ENCODE results near the gene TMEM45A. TPM values are rescaled to one million over a fixed set of nuclear protein-coding genes. Genes with fewer than 3 reads are reported as not detected.

The TMEM45A gene
- total and polyA plus RNA-seq, 2 donors (not counting 1 experiment from before 2014, with no cell fraction given): 26.4 to 71.4 TPM

DNA sequence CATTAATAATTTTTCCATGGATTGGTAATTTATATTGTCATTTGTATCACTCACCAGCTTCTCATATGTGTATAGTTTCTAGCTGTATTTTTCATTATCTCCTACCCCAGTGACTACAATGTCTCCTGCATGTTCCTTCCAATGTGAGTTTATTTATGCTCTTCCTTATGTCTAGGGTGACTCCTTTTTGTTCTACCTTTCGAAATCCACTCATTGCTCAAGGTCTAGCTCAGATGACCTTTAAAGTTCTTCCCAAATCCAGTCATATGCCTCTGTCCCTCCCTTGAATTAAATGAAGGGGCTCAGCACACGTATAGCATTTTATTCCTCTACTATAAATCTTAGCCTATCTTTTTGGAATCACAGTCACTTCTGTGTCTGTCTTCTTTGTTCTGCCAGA, 53.0 kb downstream of the TMEM45A start:
- Histone ChIP-seq H3K79me2 (ENCODE audit: control insufficient read depth, insufficient read depth, low read length) (no peaks in the 10 kb centered on the region), H3K9ac (ENCODE audit: insufficient read depth, low read length) (no peak overlapping the region), H3K9me3 (ENCODE audit: control insufficient read depth, insufficient read depth, low read depth, low read length) (no peaks in the 10 kb centered on the region), H2AFZ (ENCODE audit: low read length) (no peak overlapping the region), H3K4me3 (replicated peaks in 1 of 4; ENCODE audit: control extremely low read depth in 1 of 4, insufficient read depth in 1 of 4, low read depth in 3 of 4, low read length in 4 of 4) (no peak overlapping the region), H4K20me1 (ENCODE audit: control insufficient read depth, extremely low read depth, insufficient read depth, low read length) (no peaks in the 10 kb centered on the region), H3K27ac (ENCODE audit: insufficient read depth, low read length) (no peak overlapping the region), H3K4me2 (ENCODE audit: extremely low read depth, insufficient read depth, low read length) (no peak overlapping the region), H3K36me3 (ENCODE audit: control insufficient read depth, insufficient read depth, low read length) (no peaks in the 10 kb centered on the region), H3K4me1 (ENCODE audit: control insufficient read depth, extremely low read depth, insufficient read depth, low read length) (no peaks in the 10 kb centered on the region), H3K27me3 (ENCODE audit: control insufficient read depth, insufficient read depth, low read length) (no peaks in the 10 kb centered on the region)
- DNase-seq (ENCODE audit: low read depth in 2 of 2): no peak
- no peak for TF ChIP-seq EZH2 (IDR thresholded peaks at IDR 0.05; ENCODE audit: low read length, missing control alignments)
- TF ChIP-seq, protein P1, sequence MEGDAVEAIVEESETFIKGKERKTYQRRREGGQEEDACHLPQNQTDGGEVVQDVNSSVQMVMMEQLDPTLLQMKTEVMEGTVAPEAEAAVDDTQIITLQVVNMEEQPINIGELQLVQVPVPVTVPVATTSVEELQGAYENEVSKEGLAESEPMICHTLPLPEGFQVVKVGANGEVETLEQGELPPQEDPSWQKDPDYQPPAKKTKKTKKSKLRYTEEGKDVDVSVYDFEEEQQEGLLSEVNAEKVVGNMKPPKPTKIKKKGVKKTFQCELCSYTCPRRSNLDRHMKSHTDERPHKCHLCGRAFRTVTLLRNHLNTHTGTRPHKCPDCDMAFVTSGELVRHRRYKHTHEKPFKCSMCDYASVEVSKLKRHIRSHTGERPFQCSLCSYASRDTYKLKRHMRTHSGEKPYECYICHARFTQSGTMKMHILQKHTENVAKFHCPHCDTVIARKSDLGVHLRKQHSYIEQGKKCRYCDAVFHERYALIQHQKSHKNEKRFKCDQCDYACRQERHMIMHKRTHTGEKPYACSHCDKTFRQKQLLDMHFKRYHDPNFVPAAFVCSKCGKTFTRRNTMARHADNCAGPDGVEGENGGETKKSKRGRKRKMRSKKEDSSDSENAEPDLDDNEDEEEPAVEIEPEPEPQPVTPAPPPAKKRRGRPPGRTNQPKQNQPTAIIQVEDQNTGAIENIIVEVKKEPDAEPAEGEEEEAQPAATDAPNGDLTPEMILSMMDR (conservative IDR thresholded peaks at IDR 0.05 in 1 of 2, IDR thresholded peaks at IDR 0.05 in 1 of 2; ENCODE audit: low read depth in 1 of 2, low read length in 2 of 2): no peak

GRCh38 chr3:100546020-100546744, 53.8 kb downstream of the TMEM45A start:
- Histone ChIP-seq H3K9me3 (ENCODE audit: control insufficient read depth, insufficient read depth, low read depth, low read length) (no peaks in the 10 kb centered on the region), H3K36me3 (ENCODE audit: control insufficient read depth, insufficient read depth, low read length) (no peaks in the 10 kb centered on the region), H3K27me3 (ENCODE audit: control insufficient read depth, insufficient read depth, low read length) (no peaks in the 10 kb centered on the region), H3K4me1 (ENCODE audit: control insufficient read depth, extremely low read depth, insufficient read depth, low read length) (peaks cover 3% of the 10 kb centered on the region), H3K9ac (ENCODE audit: insufficient read depth, low read length) (no peak overlapping the region), H2AFZ (ENCODE audit: low read length) (no peak overlapping the region), H3K27ac (ENCODE audit: insufficient read depth, low read length) (no peak overlapping the region), H3K79me2 (ENCODE audit: control insufficient read depth, insufficient read depth, low read length) (no peaks in the 10 kb centered on the region), H3K4me2 (ENCODE audit: extremely low read depth, insufficient read depth, low read length) (no peak overlapping the region), H4K20me1 (ENCODE audit: control insufficient read depth, extremely low read depth, insufficient read depth, low read length) (no peaks in the 10 kb centered on the region), H3K4me3 (replicated peaks in 1 of 4; ENCODE audit: control extremely low read depth in 1 of 4, insufficient read depth in 1 of 4, low read depth in 3 of 4, low read length in 4 of 4) (no peak overlapping the region)
- TF ChIP-seq, protein P1 (conservative IDR thresholded peaks at IDR 0.05 in 1 of 2, IDR thresholded peaks at IDR 0.05 in 1 of 2; ENCODE audit: low read depth in 1 of 2, low read length in 2 of 2): no peak
- no peak for TF ChIP-seq EZH2 (IDR thresholded peaks at IDR 0.05; ENCODE audit: low read length, missing control alignments)
- no peak for DNase-seq (ENCODE audit: low read depth in 2 of 2)

DNA sequence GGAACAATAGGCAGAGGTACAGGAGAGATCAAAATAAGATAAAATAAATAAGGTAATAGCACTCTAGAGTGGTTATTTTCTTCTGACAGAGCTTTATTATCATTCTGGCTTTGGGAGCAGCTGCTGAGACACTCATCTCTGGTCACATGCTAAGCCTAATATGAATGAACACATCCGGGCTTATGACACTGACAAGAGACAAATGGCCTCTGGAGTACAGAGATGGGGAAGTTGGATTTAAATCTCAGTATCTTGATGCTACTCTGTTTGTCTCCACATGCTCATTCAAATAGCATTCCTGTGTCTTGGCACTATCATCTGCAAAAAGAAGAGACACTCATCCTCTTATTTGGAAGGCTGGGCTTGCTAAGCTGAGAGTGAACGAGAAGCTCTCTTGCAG, 55.6 kb downstream of the TMEM45A start:
- TF ChIP-seq, protein P1 (conservative IDR thresholded peaks at IDR 0.05 in 1 of 2, IDR thresholded peaks at IDR 0.05 in 1 of 2; ENCODE audit: low read depth in 1 of 2, low read length in 2 of 2): no peak
- TF ChIP-seq EZH2 (IDR thresholded peaks at IDR 0.05; ENCODE audit: low read length, missing control alignments): no peak
- Histone ChIP-seq H2AFZ (ENCODE audit: low read length) (no peak overlapping the region), H3K79me2 (ENCODE audit: control insufficient read depth, insufficient read depth, low read length) (no peaks in the 10 kb centered on the region), H3K9ac (ENCODE audit: insufficient read depth, low read length) (no peak overlapping the region), H3K27me3 (ENCODE audit: control insufficient read depth, insufficient read depth, low read length) (no peaks in the 10 kb centered on the region), H3K4me1 (ENCODE audit: control insufficient read depth, extremely low read depth, insufficient read depth, low read length) (peaks cover 3% of the 10 kb centered on the region), H4K20me1 (ENCODE audit: control insufficient read depth, extremely low read depth, insufficient read depth, low read length) (no peaks in the 10 kb centered on the region), H3K9me3 (ENCODE audit: control insufficient read depth, insufficient read depth, low read depth, low read length) (no peaks in the 10 kb centered on the region), H3K4me3 (replicated peaks in 1 of 4; ENCODE audit: control extremely low read depth in 1 of 4, insufficient read depth in 1 of 4, low read depth in 3 of 4, low read length in 4 of 4) (no peak overlapping the region), H3K4me2 (ENCODE audit: extremely low read depth, insufficient read depth, low read length) (no peak overlapping the region), H3K27ac (ENCODE audit: insufficient read depth, low read length) (no peak overlapping the region), H3K36me3 (ENCODE audit: control insufficient read depth, insufficient read depth, low read length) (no peaks in the 10 kb centered on the region)
- no peak for DNase-seq (ENCODE audit: low read depth in 2 of 2)

Data from fibroblast of lung (primary cell).